Cortex of kidney (tissue), 1 donor: ENCODE results near the gene SLC25A53.
"Not testable (repeated sequence)": the region's sequence is repeated elsewhere in the genome, so short reads cannot be mapped to it uniquely, and the experiment has no call there.

Experiments used
- DNase-seq: peaks from one replicate; lab custom pipeline; 2025; lab: John Stamatoyannopoulos, UW

SLC25A53 gene

DNA sequence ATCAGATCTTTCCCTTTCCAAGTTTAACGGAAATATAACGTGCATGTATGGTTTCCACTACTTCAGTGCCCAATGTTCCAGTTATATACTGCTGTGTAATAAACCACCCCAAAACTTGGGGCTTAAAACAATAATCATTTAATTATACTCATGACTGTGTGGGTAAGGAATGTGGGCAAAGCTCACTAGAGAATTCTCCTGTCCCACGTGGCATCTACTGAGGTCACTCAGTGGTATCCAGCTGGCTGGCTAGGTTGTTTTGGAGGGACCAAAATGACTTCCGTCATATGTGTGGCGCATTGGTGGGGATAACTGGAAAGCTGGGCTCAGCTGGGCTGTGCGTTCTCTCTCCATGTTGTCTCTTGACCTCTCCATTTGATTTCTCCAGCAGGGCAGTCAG, 26.0 kb downstream of the SLC25A53 start:
- DNase-seq: no peak

DNA sequence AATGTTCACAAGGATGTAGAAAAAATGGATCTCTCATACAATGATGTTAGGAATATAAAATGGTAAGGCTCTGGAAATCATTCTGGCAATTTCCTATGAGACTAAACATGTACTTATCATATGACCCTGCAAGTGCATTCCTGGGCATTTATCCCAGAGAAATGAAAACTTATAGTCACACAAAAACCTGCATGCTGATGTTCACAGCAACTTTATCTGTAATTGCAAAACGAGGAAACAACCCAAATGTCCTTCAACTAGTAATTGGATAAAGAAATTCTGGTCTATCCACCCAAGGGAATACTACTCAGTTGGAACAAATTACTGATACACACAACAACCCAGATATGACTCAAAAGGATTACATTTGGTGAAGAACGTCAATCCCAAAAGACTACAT, 30.0 kb downstream of the SLC25A53 start:
- DNase-seq: no peak

DNA sequence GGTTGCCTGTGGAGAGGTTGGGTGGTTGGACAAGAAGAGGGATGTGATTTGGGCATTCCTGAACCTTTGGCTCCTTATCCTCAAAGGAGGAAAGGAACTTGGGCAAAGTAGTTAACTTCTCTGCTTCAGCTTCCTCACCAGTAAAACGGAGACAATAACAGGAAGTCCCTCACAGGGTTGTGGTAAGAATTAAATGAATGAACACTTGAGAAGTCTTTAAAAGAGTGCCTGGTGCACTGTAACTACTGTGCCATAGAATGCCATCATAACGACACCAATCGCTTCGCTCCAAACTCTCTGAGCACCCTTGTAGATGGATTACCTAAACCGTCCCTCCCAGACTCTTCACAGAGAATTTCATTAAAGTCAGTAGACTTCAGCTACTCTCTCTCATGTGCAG, 34.0 kb downstream of the SLC25A53 start:
- no peak for DNase-seq

- DNase-seq: no peak
Observed at GRCh38 chrX:104118765-104119164, 38.0 kb downstream of the SLC25A53 start.

DNA sequence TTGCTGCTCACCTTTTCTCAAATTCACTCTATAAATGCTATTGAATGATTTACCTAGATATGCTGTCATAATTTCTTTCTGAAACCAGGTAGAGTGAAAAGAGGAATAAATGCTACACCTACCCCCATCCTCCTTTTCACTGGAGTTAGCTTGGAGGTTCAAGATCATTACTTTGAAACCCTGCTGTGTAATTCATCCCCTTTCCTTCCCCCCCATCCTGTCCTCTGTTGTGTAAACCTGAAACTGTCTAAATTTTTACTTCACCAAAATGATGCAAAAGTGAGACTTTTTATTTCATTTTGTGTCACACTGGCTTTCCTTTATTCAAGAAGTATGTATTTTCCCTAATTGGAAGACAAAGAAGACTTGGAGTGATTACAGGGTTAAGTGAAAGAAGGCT, 39.0 kb downstream of the SLC25A53 start:
- no peak for DNase-seq

GRCh38 chrX:104113222-104113965, 43.4 kb downstream of the SLC25A53 start:
- no peak for DNase-seq

GRCh38 chrX:104112326-104112951, 44.4 kb downstream of the SLC25A53 start, which contains the start of gene ZCCHC18:
ZCCHC18 (plus strand) TSS chrX:104112523; CDS start chrX:104114112, 1,589 bp downstream.
- DNase-seq: peak; percentile 2

DNA sequence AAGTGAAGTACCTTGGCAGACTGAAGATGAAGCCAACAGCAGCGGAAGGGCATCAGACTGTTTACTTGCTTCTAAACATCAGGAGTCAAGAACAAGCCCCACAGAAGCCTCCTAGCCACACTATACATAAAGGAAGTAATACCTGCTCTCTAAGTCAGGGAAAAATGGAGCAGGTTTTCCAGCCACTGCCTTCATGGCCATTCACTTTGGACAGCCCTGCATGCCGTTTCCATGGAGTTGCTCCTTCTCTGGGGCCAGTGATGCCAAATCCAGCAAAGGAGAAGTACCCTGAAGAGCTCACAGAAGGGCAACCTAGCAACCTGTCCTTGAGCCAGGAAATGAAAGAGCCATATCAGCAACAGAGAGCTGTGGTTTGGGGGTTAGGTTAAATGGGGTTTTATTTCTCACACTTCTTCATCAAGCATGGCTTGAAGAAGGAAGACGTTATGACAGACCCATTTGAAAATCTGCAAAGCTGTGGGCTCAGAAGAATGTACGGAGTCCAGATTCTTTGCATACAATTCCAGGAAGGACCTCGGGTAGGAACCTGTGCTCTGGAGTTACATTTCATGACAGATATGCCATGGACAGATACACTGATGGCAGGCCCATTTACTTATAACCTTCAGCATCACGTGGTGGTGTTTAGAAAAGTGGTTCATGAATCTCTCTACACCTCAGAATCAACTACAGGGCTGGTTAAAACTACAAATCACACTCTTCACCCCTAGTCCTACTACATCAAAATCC, 46.1 kb downstream of the SLC25A53 start:
- not testable (repeated sequence) for DNase-seq

DNA sequence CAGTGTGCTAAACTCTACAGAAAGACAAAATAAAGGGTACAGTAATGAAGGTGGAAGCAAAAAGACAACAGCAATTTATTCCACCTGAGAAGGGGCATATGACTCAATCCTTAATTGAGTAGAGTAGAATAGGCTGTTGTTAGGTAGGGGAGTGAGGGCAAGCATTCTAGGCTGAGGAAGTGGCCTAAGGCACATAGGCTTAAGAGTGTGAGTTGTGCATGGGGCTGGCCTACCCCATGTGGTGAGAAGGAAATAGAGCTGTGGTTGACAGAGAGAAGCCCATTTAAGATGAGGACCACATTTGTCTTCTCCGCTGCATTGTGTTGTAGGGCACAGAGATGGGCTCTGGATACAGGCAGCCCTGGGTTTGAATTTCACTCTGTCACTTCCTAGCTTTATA, 47.9 kb downstream of the SLC25A53 start:
- no peak for DNase-seq

- DNase-seq: no peak
Observed at GRCh38 chrX:104105330-104106262, 51.2 kb downstream of the SLC25A53 start.

GRCh38 chrX:104104676-104105075, 52.1 kb downstream of the SLC25A53 start:
- no peak for DNase-seq

- DNase-seq: no peak
Observed at GRCh38 chrX:104098919-104099318, 57.9 kb downstream of the SLC25A53 start.

DNA sequence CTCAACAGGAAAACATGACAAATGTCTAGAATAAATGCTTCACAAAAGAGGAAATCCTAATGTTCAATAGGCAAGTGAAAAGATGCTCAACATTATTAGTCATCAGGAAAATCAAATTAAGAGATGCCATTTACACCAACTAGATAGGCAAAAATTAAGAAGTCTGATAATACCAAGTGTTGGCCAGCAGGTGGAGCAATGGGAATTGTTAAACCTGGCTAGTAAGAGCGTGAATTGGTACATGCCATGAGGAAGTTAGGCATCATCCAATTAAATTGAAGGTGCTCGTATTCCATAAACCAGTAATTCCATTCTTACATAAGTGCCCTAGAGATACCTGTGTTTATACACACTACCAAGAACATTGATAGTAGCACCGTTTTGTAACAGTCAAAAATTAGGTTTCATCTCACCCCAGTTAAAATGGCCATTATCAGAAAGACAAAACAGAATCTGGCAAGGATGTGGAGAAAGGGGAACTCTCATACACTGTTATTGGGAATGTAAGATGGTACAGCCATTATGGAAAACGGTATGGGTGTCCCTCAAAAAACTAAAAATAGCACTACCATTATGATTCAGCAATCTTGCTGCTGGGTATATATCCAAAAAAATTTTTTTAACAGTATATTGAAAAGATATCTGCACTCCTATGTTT, 58.5 kb downstream of the SLC25A53 start:
- DNase-seq: no peak

- no peak for DNase-seq
Observed at GRCh38 chrX:104085919-104086318, 70.9 kb downstream of the SLC25A53 start.

DNA sequence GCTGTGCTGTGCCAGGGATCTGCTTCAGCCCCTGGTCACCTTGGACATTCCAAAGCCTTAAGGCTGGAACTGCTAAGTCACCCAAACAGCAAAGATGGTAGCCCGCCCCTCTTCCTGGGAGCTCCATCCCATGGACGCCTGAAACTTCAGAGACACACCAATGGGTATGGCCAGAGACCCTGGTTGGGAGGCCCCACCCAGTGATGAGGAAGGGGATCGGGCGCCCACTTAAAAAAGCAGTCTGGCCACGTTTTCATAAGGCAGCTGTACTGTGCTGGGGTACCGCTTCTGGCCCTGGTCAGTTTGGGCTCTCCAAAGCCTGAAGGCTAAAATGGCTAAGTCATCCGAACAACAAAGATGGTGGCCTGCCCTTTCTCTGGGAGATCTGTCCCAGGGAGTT, 71.3 kb downstream of the SLC25A53 start:
- no peak for DNase-seq

DNA sequence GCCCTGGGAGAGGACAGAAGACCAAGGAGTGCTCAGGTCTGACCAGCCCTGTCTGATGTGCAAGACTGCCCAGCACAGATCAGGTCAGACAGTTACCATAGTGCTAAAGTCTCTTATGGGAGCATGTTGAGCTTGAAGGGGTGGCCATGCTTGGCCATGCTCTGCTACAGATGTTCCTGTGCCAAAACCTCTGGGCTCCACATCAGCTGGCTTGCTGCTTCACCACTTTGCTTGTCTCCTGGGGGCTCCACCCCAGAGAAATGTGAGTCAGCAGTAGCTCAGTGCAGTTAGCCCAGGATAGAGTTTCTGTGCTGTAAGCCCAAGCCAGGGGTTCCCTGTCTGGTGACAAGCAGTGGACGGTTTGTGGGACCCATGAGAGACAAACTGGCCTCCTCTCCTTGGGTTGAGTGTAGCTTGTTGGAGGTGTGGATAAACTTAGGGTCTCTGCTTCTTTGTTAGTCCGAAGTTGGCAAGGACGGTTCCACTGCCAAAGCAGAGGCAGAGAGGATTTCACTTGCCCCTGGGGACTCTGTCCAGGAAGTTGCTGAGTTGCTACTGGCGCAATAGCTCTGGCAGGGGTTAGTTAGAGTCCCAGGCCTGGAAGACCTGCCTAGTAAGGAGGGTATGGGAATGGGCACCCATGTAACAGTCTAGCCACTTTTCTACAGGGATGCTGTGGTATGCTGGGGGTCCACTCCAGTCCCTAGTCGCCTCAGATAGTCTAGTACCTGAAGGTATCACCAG, 72.1 kb downstream of the SLC25A53 start:
- no peak for DNase-seq

GRCh38 chrX:104084063-104084462, 72.7 kb downstream of the SLC25A53 start:
- no peak for DNase-seq

DNA sequence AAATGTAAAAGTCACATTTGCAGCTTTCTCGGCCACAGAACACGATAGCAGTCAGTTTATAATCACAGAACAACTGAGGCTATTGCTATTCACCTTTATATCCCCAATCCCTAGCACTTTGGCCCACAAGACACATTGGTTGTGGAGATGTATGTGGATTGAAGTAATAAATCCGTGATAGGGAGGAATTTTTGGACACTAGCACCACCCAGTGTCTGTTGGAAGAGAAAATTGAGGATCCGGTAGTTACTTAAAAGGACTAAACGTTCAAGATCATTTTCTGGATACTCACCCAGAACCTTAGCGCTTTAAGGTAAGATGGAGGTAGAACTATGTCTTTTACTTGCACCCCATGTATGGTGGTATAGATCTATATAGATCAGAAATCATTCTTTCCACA, 79.0 kb downstream of the SLC25A53 start:
- not testable (repeated sequence) for DNase-seq

- DNase-seq: not testable (repeated sequence)
Observed at GRCh38 chrX:104075778-104076445, 80.9 kb downstream of the SLC25A53 start, which contains the start of gene TMSB15C. TMSB15C (minus strand) TSS chrX:104076236.

DNA sequence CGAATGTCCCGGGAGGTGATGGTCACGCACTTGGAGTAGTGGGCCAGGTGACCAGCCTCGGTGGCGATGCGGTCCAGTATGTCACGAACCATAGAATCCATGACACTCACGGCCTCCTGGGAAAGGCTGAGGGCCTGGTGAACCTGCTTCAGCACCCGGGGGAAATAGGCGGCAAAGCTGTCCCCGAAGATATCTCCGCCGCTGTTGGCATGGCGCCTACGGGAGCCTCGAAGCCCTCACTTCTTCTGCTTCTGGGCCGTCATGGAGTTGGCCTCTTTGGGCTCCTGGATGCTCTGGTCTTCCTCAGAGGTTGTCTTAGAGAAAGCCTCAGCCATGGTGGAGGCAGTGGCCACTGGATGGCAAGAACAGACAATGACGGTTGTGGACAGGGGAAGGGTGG, 94.2 kb downstream of the SLC25A53 start:
- not testable (repeated sequence) for DNase-seq
